K562 (cell line): ENCODE measurements around the gene NPB. TPM values are rescaled to one million over a fixed set of nuclear protein-coding genes. Genes with fewer than 3 reads are reported as not detected.

ENCODE experiments used
- ATAC-seq: fragments of 200-7000 bp; cut with Tn5 transposase; 3 replicates; pipeline ENCODE4 v1.9.1; 2020; ENCODE audit warnings: moderate library complexity
- BruUV-seq: library from RNA; stranded (reverse); fragments of 400-500 nt; replicated peaks from 2 replicates; lab custom pipeline; 2021; lab: Mats Ljungman, UMichigan
- CTCF ChIA-PET: fragments of 300-600 bp; formaldehyde crosslinking; extraction: SDS; loops from one replicate; lab custom pipeline; 2021; ENCODE audit warnings: low intra/inter-chr PET ratio; lab: Yijun Ruan, JAX
- POLR2A ChIA-PET: fragments of 300-600, 350-650 bp; sonication (Branson Sonifier 250); formaldehyde crosslinking; extraction: SDS; loops from one replicate; lab custom pipeline; 2021; ENCODE audit warnings: antibody characterized with exemption, inconsistent platforms; lab: Yijun Ruan, JAX
- DNase-seq, 4 experiments: peaks; one replicate each; pipeline versions ENCODE4 v3.0.0 to v3.0.0-alpha.2; 2011 to 2018; ENCODE audit warnings: low spot score in 3 of 4, mixed read lengths in 3 of 4; ENCODE audit errors: extremely low read depth in 1 of 4
- FAIRE-seq: peaks from 2 replicates; lab custom pipeline; 2011; peaks lifted over from hg19 to GRCh38; lab: Jason Lieb, UNC
- H2AFZ ChIP-seq: 2 replicates; pipeline ENCODE4 v1.6.0; 2011; ENCODE audit warnings: low read depth, low read length, control low read depth, inconsistent platforms
- H3K27ac ChIP-seq: fragments of 200-600 bp; 3 replicates; pipeline ENCODE4 v1.8.0; 2011; ENCODE audit warnings: low read depth, mild to moderate bottlenecking, control low read depth, inconsistent platforms, low read length, moderate library complexity, mixed read lengths; ENCODE audit errors: extremely low read depth
- H3K27me3 ChIP-seq, 2 experiments: fragments of 300-600 bp in 1 of 2; 2 replicates in 1 of 2; 3 replicates in 1 of 2; pipeline versions ENCODE4 v1.6.0 to v1.8.0; 2011; ENCODE audit warnings: inconsistent platforms in 2 of 2, low read length in 2 of 2, mild to moderate bottlenecking in 1 of 2, mixed read lengths in 1 of 2, moderate library complexity in 1 of 2; ENCODE audit not compliant: control insufficient read depth in 2 of 2, insufficient read depth in 2 of 2
- H3K36me3 ChIP-seq: fragments of 300-600 bp; 3 replicates; pipeline ENCODE4 v1.8.0; 2011; ENCODE audit warnings: mild to moderate bottlenecking, low read length, inconsistent platforms; ENCODE audit not compliant: control insufficient read depth, insufficient read depth
- H3K4me1 ChIP-seq, 2 experiments: fragments of 200-600 bp in 1 of 2; replicated peaks in 1 of 2; 2 replicates in 1 of 2; 3 replicates in 1 of 2; pipeline versions ENCODE4 v1.5.1 to v1.8.0; 2011; ENCODE audit warnings: inconsistent platforms in 2 of 2, low read length in 2 of 2, mild to moderate bottlenecking in 1 of 2, mixed read lengths in 1 of 2, moderate library complexity in 1 of 2; ENCODE audit not compliant: control insufficient read depth in 2 of 2, insufficient read depth in 2 of 2
- H3K4me2 ChIP-seq: 2 replicates; pipeline ENCODE4 v1.6.1; 2011; ENCODE audit warnings: low read length, control low read depth, inconsistent platforms, mixed read lengths; ENCODE audit not compliant: insufficient read depth
- H3K4me3 ChIP-seq: fragments of 200-600 bp; sonication (generic), shearing (Covaris generic); 2 replicates; pipeline ENCODE4 v1.5.1; 2016; ENCODE audit warnings: control low read depth, inconsistent platforms
- H3K79me2 ChIP-seq: fragments of 200-600 bp; 3 replicates; pipeline ENCODE4 v1.8.0; 2011; ENCODE audit warnings: low read length, inconsistent platforms; ENCODE audit not compliant: control insufficient read depth, insufficient read depth
- H3K9ac ChIP-seq, 2 experiments: 2 replicates each; pipeline versions ENCODE4 v1.6.0 to v1.6.1; 2011; ENCODE audit warnings: low read depth in 2 of 2, low read length in 2 of 2, control low read depth in 1 of 2, inconsistent platforms in 1 of 2, mild to moderate bottlenecking in 1 of 2, mixed read lengths in 1 of 2; ENCODE audit not compliant: insufficient read depth in 1 of 2
- H3K9me1 ChIP-seq: one replicate; pipeline ENCODE4 v1.6.0; 2011; ENCODE audit warnings: inconsistent platforms, mild to moderate bottlenecking, low read length, moderate library complexity; ENCODE audit not compliant: control insufficient read depth, insufficient read depth
- H3K9me3 ChIP-seq: replicated peaks from 2 replicates; pipeline ENCODE4 v1.5.1; 2011; ENCODE audit warnings: low read depth, low read length, inconsistent platforms; ENCODE audit not compliant: control insufficient read depth, insufficient read depth
- H4K20me1 ChIP-seq: replicated peaks from 2 replicates; pipeline ENCODE4 v1.6.1; 2011; ENCODE audit warnings: low read length, inconsistent platforms, mixed read lengths; ENCODE audit not compliant: control insufficient read depth, insufficient read depth
- CBFA2T3 ChIP-seq: fragments of 450-650 bp; IDR thresholded peaks from 2 replicates; pipeline ENCODE4 v1.6.1; 2017
- ESRRB ChIP-seq: fragments of 250-450 bp; sonication (Bioruptor Pico); IDR thresholded peaks from 2 replicates; pipeline ENCODE4 v1.5.0; 2020; ENCODE audit warnings: mild to moderate bottlenecking, moderate library complexity, borderline replicate concordance
- MLX ChIP-seq, 2 experiments: fragments of 450-650 bp in 1 of 2; sonication (generic) in 1 of 2; formaldehyde crosslinking; conservative IDR thresholded peaks; 2 replicates each; pipeline versions ENCODE4 v1.4.0 to v1.8.1; 2020 to 2022; ENCODE audit warnings: mild to moderate bottlenecking in 1 of 2, missing genetic modification reagents in 1 of 2
- NCOA6 ChIP-seq: fragments of 450-650 bp; IDR thresholded peaks from 2 replicates; pipeline ENCODE4 v1.6.1; 2017; ENCODE audit warnings: mild to moderate bottlenecking
- NR1H2 ChIP-seq: sonication (generic); formaldehyde crosslinking; IDR thresholded peaks from 2 replicates; pipeline ENCODE4 v1.4.0; 2020; ENCODE audit warnings: mild to moderate bottlenecking, missing genetic modification reagents
- POLR2G ChIP-seq: fragments of 200-400 bp; formaldehyde crosslinking; IDR thresholded peaks from 2 replicates; pipeline ENCODE4 v1.6.1; 2017; ENCODE audit warnings: low read depth, mild to moderate bottlenecking, antibody characterized with exemption, low read length, moderate library complexity
- RBFOX2 ChIP-seq: fragments of 200-400 bp; formaldehyde crosslinking; IDR thresholded peaks from 2 replicates; pipeline ENCODE4 v1.6.1; 2017; ENCODE audit warnings: low read depth, mild to moderate bottlenecking, low read length, moderate library complexity
- TCF15 ChIP-seq: fragments of 250-450 bp; sonication (Bioruptor Pico); IDR thresholded peaks from 2 replicates; pipeline ENCODE4 v1.8.0; 2022; ENCODE audit warnings: moderate library complexity, mild to moderate bottlenecking, inconsistent platforms
- TOE1 ChIP-seq, 2 experiments: fragments of 450-650 bp in 1 of 2; sonication (generic) in 1 of 2; formaldehyde crosslinking in 1 of 2; IDR thresholded peaks; 2 replicates each; pipeline versions ENCODE4 v1.7.1 to v1.8.0; 2016 to 2022; ENCODE audit warnings: borderline replicate concordance in 2 of 2, mild to moderate bottlenecking in 2 of 2, antibody characterized with exemption in 1 of 2, inconsistent platforms in 1 of 2, low read depth in 1 of 2, missing genetic modification reagents in 1 of 2, moderate library complexity in 1 of 2
- ZNF561 ChIP-seq: fragments of 450-650 bp; formaldehyde crosslinking; conservative IDR thresholded peaks from 2 replicates; pipeline ENCODE4 v1.4.0; 2020; ENCODE audit warnings: mild to moderate bottlenecking, moderate library complexity
- ZNF79 ChIP-seq: fragments of 250-450 bp; sonication (Bioruptor Pico); IDR thresholded peaks from 2 replicates; pipeline ENCODE4 v1.4.0; 2020; ENCODE audit warnings: low read depth, mild to moderate bottlenecking, moderate library complexity
- WGBS: fragments of 100-300 bp; shearing (Covaris generic); methylation state at CpG from one replicate; pipeline ENCODE4 v1.1.6; 2016; ENCODE audit warnings: low coverage, mixed read lengths; ENCODE audit not compliant: insufficient coverage; ENCODE audit errors: missing lambda C conversion rate; 5-methylcytosine and 5-hydroxymethylcytosine counted together
- in situ Hi-C: fragments of 300-500 bp; cut with MboI; formaldehyde crosslinking; loops from 4 replicates; pipeline ENCODE4 v1.15.0; 2018; ENCODE audit warnings: inconsistent platforms, mixed read lengths
- intact Hi-C: fragments of 100-400 bp; cut with micrococcal nuclease; formaldehyde crosslinking; loops from 2 replicates; pipeline ENCODE4 v1.14.2; 2022
- polyA plus RNA-seq, 8 experiments: library from polyadenylated mRNA; depleted of rRNA in 4 of 8; stranded (reverse) in 5 of 8; unstranded in 3 of 8; fragments of >200 nt; fragmentation: Nextera tagmentation in 2 of 8; fragmentation: Illumina TruSeq in 1 of 8; extraction: Ambion mirVana in 2 of 8; extraction: Trizol in 1 of 8; gene quantifications; 2 replicates each; pipeline versions ENCODE4 v1.2.1 to v1.2.3, GENCODE V29; 2011 to 2014; ENCODE audit warnings: inconsistent platforms in 1 of 8, missing spikeins in 1 of 8
- total RNA-seq, 7 experiments: library from RNA; depleted of rRNA in 6 of 7; stranded (reverse); fragments of >200 nt in 6 of 7; fragmentation: Illumina TruSeq in 2 of 7; extraction: Trizol in 2 of 7; gene quantifications; 2 replicates each; pipeline versions ENCODE4 v1.2.1 to v1.2.3, GENCODE V29; 2011 to 2021; ENCODE audit warnings: low replicate concordance in 1 of 7
- TF ChIP-seq, protein P1 (sequence below): IDR thresholded peaks from 3 replicates; pipeline ENCODE4 v1.6.1; 2011; ENCODE audit warnings: borderline replicate concordance, mild to moderate bottlenecking, moderate library complexity; ENCODE audit not compliant: insufficient read length; ENCODE audit errors: extremely low read depth

Gene NPB
- total and polyA plus RNA-seq, 9 of the 15 experiments (the other 6 are each of a cell fraction or from before 2014, with no cell fraction given), result 0.03 to 0.61 (median 0.14) TPM; not detected in 2

GRCh38 chr17:81888105-81888987 is 13.7 kb upstream of the NPB start:
- intact Hi-C loops (no loop called here), in situ Hi-C loops (no loop called here)
- POLR2A ChIA-PET, result interaction anchor here (0.7 to 10.5 kb wide), 3 partner anchors 13 to 175 kb away, joined by 3 to 85 read pairs (median 5); no protein-coding TSS in a partner anchor
- peak in 1 of 4 experiments; percentile 6 for DNase-seq
- no peak overlapping the region for H3K27ac ChIP-seq
- 0 out of 2 replicates have a peak, but pooled peaks cover 4% of the 10 kb centered on the region for H4K20me1 ChIP-seq
- peak; percentile 76 for TF ChIP-seq RBFOX2
- no peak for TF ChIP-seq TOE1 (IDR thresholded peaks at IDR 0.05; ENCODE audit: borderline replicate concordance)
- TF ChIP-seq TOE1 (CRISPR knock-in tag; IDR thresholded peaks at IDR 0.05; ENCODE audit: borderline replicate concordance, low read depth), result no peak
- TF ChIP-seq, protein P1, sequence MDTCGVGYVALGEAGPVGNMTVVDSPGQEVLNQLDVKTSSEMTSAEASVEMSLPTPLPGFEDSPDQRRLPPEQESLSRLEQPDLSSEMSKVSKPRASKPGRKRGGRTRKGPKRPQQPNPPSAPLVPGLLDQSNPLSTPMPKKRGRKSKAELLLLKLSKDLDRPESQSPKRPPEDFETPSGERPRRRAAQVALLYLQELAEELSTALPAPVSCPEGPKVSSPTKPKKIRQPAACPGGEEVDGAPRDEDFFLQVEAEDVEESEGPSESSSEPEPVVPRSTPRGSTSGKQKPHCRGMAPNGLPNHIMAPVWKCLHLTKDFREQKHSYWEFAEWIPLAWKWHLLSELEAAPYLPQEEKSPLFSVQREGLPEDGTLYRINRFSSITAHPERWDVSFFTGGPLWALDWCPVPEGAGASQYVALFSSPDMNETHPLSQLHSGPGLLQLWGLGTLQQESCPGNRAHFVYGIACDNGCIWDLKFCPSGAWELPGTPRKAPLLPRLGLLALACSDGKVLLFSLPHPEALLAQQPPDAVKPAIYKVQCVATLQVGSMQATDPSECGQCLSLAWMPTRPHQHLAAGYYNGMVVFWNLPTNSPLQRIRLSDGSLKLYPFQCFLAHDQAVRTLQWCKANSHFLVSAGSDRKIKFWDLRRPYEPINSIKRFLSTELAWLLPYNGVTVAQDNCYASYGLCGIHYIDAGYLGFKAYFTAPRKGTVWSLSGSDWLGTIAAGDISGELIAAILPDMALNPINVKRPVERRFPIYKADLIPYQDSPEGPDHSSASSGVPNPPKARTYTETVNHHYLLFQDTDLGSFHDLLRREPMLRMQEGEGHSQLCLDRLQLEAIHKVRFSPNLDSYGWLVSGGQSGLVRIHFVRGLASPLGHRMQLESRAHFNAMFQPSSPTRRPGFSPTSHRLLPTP, result no peak
- peak; percentile 68 for TF ChIP-seq POLR2G
- no peak for TF ChIP-seq ZNF79 (CRISPR knock-in tag)
- TF ChIP-seq TCF15 (CRISPR knock-in tag), result no peak
- no peak for TF ChIP-seq NCOA6
- TF ChIP-seq NR1H2 (CRISPR knock-in tag), result no peak
- no peak for TF ChIP-seq ESRRB
- TF ChIP-seq CBFA2T3, result no peak
- no peak for TF ChIP-seq MLX (CRISPR knock-in tag; conservative IDR thresholded peaks at IDR 0.05)
- TF ChIP-seq ZNF561, result no peak
- H3K36me3 ChIP-seq, result peaks cover 72% of the 10 kb centered on the region
- peaks cover 71% of the 10 kb centered on the region for H3K79me2 ChIP-seq
- ATAC-seq, result no peak
- WGBS, result 96% methylated on average over 32 of the region's 44 CpGs
- peaks cover 5% of the 10 kb centered on the region for H3K9me1 ChIP-seq
- CTCF ChIA-PET, result no interaction called here
- H3K4me3 ChIP-seq, result no peak overlapping the region
- no peak overlapping the region for H2AFZ ChIP-seq
- no peak for FAIRE-seq
- BruUV-seq, result no TSS peak
- H3K4me1 ChIP-seq, result peaks cover 12 to 49% of the 10 kb centered on the region in 2 experiments; a peak in 4 of 5 replicates
- no peak overlapping the region for H3K4me2 ChIP-seq
- H3K27me3 ChIP-seq, result no peaks in the 10 kb centered on the region
- H3K9me3 ChIP-seq, result no peaks in the 10 kb centered on the region
- peak overlapping the region in 1 of 2 experiments; percentile 89; a peak in 2 of 4 replicates for H3K9ac ChIP-seq
